ENCODE results near the gene RIPOR2.

The RIPOR2 gene

DNA sequence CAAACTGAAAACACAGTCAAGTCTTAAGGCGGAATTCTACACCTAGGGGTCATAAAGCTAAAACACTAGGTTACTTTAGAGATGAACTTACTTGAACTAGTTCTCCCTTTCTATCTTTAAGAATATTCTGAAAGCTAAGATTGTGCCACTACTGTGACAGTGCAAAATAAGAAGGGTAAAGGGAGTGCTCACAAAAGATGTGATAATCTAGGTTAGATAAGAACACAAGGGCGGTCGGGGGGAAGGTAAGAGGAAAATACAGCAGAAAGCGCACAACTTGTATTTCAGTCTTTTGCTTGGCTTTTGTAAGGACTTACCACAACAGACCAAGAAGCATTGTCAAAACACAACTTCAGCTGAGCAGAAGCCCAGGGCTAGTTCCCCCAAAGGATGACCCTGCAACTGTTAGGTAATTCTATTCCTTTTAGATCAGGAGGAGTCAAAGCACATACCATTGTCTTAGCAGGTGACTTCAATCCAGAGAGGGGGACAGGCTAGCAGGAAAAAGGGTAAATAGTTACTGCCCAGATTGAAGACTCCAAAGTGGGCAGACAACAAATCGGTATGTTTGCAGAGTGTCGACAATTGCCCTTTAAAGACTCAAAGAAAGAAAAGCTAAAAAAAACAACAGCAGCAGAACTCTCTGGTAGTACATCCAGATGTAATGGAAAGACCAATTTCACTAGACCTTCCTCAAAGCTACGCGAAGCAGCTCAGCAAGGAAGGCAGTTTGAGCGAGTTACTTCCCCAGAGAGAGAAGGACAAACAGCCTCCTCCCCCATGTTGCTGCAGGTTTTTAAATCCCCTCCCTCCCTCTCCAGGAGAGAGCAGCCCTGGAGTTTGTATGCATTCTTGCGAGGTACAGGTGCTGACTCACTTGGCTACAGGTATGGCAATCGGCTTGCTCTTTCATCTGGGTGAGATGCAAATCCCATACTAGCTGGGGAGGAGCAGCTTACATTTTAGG lies 59.0 kb downstream of the RIPOR2 start:
- ChIA-PET POLR2A (ENCODE audit: low non-redundant PET) (no interaction called here), CTCF (interaction anchor here (0.6 to 1.2 kb wide), 2 partner anchors 12 to 21 kb away, joined by 3 to 4 read pairs; no protein-coding TSS in a partner anchor)
- no peak overlapping the region for H3K27ac ChIP-seq
- TF ChIP-seq, protein P1, sequence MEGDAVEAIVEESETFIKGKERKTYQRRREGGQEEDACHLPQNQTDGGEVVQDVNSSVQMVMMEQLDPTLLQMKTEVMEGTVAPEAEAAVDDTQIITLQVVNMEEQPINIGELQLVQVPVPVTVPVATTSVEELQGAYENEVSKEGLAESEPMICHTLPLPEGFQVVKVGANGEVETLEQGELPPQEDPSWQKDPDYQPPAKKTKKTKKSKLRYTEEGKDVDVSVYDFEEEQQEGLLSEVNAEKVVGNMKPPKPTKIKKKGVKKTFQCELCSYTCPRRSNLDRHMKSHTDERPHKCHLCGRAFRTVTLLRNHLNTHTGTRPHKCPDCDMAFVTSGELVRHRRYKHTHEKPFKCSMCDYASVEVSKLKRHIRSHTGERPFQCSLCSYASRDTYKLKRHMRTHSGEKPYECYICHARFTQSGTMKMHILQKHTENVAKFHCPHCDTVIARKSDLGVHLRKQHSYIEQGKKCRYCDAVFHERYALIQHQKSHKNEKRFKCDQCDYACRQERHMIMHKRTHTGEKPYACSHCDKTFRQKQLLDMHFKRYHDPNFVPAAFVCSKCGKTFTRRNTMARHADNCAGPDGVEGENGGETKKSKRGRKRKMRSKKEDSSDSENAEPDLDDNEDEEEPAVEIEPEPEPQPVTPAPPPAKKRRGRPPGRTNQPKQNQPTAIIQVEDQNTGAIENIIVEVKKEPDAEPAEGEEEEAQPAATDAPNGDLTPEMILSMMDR (conservative IDR thresholded peaks at IDR 0.05; ENCODE audit: low read depth), result no peak
- DNase-seq (ENCODE audit: low spot score), result no peak

DNA sequence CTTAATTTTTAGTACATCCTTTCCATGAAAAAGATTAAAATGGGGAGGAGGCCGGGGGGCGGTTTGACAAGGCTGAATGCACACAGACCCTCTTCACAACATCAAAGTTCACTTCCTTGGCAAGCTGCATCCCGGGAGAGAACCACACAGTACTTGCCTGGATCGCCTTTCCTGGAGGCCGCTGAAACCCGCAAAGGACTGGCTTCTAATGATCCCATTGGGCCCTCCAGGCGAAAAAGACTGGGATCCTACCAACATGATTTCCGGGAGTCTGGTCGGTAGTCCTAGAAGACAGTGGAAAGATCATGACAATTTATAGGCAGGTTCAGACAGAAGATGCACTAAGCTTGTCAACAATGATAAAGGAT lies 60.2 kb downstream of the RIPOR2 start:
- no peak overlapping the region for H3K27ac ChIP-seq
- no peak for DNase-seq (ENCODE audit: low spot score)
- ChIA-PET POLR2A (ENCODE audit: low non-redundant PET) (no interaction called here), CTCF (no interaction called here)
- TF ChIP-seq, protein P1 (conservative IDR thresholded peaks at IDR 0.05; ENCODE audit: low read depth), result no peak

DNA sequence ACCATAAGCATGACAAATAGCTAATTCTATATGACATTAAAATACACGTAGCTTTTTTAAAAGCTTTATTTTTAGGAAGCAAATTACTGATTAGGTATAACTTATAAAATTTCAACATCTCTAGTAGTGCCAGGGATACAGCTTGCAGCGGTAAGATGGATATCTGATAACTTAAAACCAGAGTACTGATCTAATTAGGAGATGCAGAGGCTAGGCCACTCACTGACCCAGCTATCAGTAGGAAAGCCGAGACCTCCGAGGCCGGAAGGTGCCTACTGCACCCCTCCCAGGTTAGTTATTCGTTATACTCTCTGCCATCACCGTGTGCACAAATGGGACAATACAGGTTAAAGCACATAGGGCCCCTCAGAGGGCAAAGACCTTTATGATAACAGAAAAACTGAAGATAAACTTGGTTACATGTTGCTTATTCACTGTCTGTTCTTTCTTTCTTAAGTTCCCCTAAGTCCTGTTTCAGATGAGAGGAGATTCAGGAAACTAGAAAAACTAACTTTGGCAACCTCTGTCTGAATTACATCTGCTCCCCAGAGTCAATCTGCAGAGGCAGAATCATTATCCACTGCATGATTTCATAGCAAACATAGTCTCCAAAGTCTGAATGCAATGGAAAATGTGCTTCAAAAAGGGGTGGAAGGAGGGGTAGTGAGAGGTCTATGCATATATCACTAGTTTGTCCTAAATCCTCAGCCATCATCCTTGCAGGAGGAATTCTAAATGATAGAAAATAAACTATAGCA lies 60.8 kb downstream of the RIPOR2 start:
- DNase-seq (ENCODE audit: low spot score), result no peak
- CTCF ChIA-PET, result no interaction called here
- POLR2A ChIA-PET (ENCODE audit: low non-redundant PET), result no interaction called here
- H3K27ac ChIP-seq, result no peak overlapping the region
- TF ChIP-seq, protein P1 (conservative IDR thresholded peaks at IDR 0.05; ENCODE audit: low read depth), result no peak

DNA sequence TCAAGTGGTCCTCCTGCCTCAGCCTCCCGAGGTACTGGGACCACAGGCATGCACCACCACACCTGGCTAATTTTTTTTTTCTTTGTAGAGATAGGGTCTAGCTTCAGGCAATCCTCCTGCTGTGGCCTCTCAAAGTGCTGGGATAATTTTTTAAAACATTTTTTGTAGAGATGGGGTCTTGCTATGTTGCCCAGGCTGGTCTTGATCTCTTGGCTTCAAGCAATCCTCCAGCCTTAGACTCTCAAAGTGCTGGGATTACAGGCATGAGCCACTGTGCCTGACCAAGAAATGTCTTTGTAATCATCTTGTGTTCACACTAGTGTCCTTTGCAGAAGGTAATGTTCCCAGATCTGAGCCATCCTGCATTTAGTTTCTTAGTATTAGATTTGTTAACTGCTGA lies 61.6 kb downstream of the RIPOR2 start:
- ChIA-PET POLR2A (ENCODE audit: low non-redundant PET) (no interaction called here), CTCF (no interaction called here)
- TF ChIP-seq, protein P1 (conservative IDR thresholded peaks at IDR 0.05; ENCODE audit: low read depth), result no peak
- H3K27ac ChIP-seq, result no peak overlapping the region
- DNase-seq (ENCODE audit: low spot score), result no peak

DNA sequence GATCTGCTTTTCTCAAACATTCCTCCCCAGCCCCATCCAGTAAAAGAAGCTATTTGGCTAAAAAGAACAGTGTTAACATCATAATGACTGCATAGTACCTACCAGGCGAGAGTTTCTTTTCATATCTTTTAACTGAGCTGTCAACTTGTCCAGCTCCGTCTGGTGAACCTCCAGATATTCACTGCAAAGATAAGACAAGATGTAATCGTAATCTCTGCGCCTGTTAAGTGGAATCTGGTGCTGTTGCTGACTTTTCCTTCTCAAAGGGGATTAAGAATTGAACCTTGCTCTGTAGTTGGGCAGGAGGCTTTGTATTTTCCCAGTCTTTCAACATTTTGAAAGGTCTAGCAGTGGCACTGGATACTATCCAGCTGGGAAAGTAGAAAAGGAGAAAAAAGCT lies 63.0 kb downstream of the RIPOR2 start:
- ChIA-PET POLR2A (ENCODE audit: low non-redundant PET) (no interaction called here), CTCF (no interaction called here)
- TF ChIP-seq, protein P1 (conservative IDR thresholded peaks at IDR 0.05; ENCODE audit: low read depth), result no peak

DNA sequence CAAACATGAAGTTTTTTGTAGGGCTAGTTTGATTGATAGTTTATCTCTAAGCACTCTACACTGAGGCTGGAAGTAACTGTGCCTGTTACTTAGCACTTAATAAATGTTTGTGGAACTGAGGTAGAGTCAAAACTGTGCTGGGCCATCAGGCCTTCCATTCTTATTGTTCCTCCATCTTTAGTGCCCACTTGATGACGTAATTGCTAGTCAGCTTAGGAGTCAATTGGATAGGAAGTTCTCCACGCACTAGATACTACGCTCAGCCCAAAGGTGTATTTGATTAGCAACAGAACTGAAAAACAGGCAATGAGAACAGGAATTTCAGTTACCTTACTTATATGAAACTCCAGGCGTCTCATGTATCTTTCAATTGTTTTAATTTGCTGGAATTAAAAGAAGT lies 67.0 kb downstream of the RIPOR2 start:
- DNase-seq (ENCODE audit: low spot score), result no peak
- TF ChIP-seq, protein P1 (conservative IDR thresholded peaks at IDR 0.05; ENCODE audit: low read depth), result no peak
- ChIA-PET CTCF (no interaction called here), POLR2A (ENCODE audit: low non-redundant PET) (no interaction called here)
- H3K27ac ChIP-seq, result no peak overlapping the region

More for the DNA sequence above, 63.0 kb downstream of the RIPOR2 start:
- DNase-seq (ENCODE audit: low spot score), result no peak
- H3K27ac ChIP-seq, result no peak overlapping the region
